ENCODE results near the gene KIRREL3.

KIRREL3 gene

GRCh38 chr11:127042445-127042844 is 41.9 kb upstream of the KIRREL3 start:
- Histone ChIP-seq H3K27me3 (ENCODE audit: insufficient read depth, low read depth) (no peaks in the 10 kb centered on the region), H2AFZ (ENCODE audit: low read depth) (no peak overlapping the region), H3K27ac (no peak overlapping the region), H3K4me1 (ENCODE audit: low read depth, poor library complexity, severe bottlenecking) (no peaks in the 10 kb centered on the region), H3K36me3 (ENCODE audit: insufficient read depth) (no peaks in the 10 kb centered on the region), H3K4me3 (IDR thresholded peaks at IDR 0.05; ENCODE audit: insufficient read depth, low read depth, low read length) (no peak overlapping the region), H3K9ac (no peak overlapping the region), H3K4me2 (no peak overlapping the region), H3K79me2 (ENCODE audit: insufficient read depth, low read depth) (no peaks in the 10 kb centered on the region), H4K20me1 (ENCODE audit: insufficient read depth) (no peaks in the 10 kb centered on the region)
- no peak for TF ChIP-seq CTCF (conservative IDR thresholded peaks at IDR 0.05; ENCODE audit: low read depth, low read length)

- no peak overlapping the region for H3K27ac ChIP-seq
- no peaks in the 10 kb centered on the region for H3K79me2 ChIP-seq (ENCODE audit: insufficient read depth, low read depth)
- no peaks in the 10 kb centered on the region for H3K4me1 ChIP-seq (ENCODE audit: low read depth, poor library complexity, severe bottlenecking)
- no peaks in the 10 kb centered on the region for H3K36me3 ChIP-seq (ENCODE audit: insufficient read depth)
- no peak for TF ChIP-seq CTCF (conservative IDR thresholded peaks at IDR 0.05; ENCODE audit: low read depth, low read length)
- H3K27me3 ChIP-seq (ENCODE audit: insufficient read depth, low read depth): no peaks in the 10 kb centered on the region
- no peak overlapping the region for H3K4me2 ChIP-seq
- no peak overlapping the region for H3K9ac ChIP-seq
- H2AFZ ChIP-seq (ENCODE audit: low read depth): no peak overlapping the region
- H3K4me3 ChIP-seq (IDR thresholded peaks at IDR 0.05; ENCODE audit: insufficient read depth, low read depth, low read length): no peak overlapping the region
- H4K20me1 ChIP-seq (ENCODE audit: insufficient read depth): no peaks in the 10 kb centered on the region
Observed at GRCh38 chr11:127039591-127039990, 39.0 kb upstream of the KIRREL3 start.

DNA sequence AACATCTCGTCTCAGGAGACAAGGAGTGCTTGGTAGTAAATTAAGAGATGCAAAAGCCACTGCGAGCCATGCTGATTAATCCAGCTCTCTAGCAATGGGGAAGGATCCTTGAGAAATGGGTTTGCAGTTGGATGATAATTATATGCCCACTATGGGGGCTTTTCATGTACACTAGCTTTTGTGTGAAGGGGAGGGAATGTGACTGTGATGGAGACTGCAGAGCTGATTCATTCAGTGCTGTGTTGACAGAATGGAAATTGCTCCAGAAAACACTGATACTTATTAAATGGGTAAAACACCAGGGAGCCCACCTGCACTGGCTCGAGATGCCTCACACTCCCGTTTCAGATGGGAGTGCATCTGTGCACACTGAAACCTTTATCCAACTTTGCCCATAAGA is 37.0 kb upstream of the KIRREL3 start:
- no peaks in the 10 kb centered on the region for H4K20me1 ChIP-seq (ENCODE audit: insufficient read depth)
- H3K79me2 ChIP-seq (ENCODE audit: insufficient read depth, low read depth): no peaks in the 10 kb centered on the region
- no peak for TF ChIP-seq CTCF (conservative IDR thresholded peaks at IDR 0.05; ENCODE audit: low read depth, low read length)
- H3K4me1 ChIP-seq (ENCODE audit: low read depth, poor library complexity, severe bottlenecking): no peaks in the 10 kb centered on the region
- no peak overlapping the region for H2AFZ ChIP-seq (ENCODE audit: low read depth)
- no peak overlapping the region for H3K9ac ChIP-seq
- no peaks in the 10 kb centered on the region for H3K36me3 ChIP-seq (ENCODE audit: insufficient read depth)
- no peak overlapping the region for H3K27ac ChIP-seq
- no peak overlapping the region for H3K4me3 ChIP-seq (IDR thresholded peaks at IDR 0.05; ENCODE audit: insufficient read depth, low read depth, low read length)
- no peaks in the 10 kb centered on the region for H3K27me3 ChIP-seq (ENCODE audit: insufficient read depth, low read depth)
- no peak overlapping the region for H3K4me2 ChIP-seq

GRCh38 chr11:127037001-127037400 is 36.4 kb upstream of the KIRREL3 start:
- no peak overlapping the region for H3K9ac ChIP-seq
- TF ChIP-seq CTCF (conservative IDR thresholded peaks at IDR 0.05; ENCODE audit: low read depth, low read length): no peak

More at GRCh38 chr11:127037001-127037400, 36.4 kb upstream of the KIRREL3 start:
- Histone ChIP-seq H4K20me1 (ENCODE audit: insufficient read depth) (no peaks in the 10 kb centered on the region), H2AFZ (ENCODE audit: low read depth) (no peak overlapping the region), H3K4me3 (IDR thresholded peaks at IDR 0.05; ENCODE audit: insufficient read depth, low read depth, low read length) (no peak overlapping the region), H3K36me3 (ENCODE audit: insufficient read depth) (no peaks in the 10 kb centered on the region), H3K4me2 (no peak overlapping the region), H3K79me2 (ENCODE audit: insufficient read depth, low read depth) (no peaks in the 10 kb centered on the region), H3K27me3 (ENCODE audit: insufficient read depth, low read depth) (no peaks in the 10 kb centered on the region), H3K27ac (no peak overlapping the region), H3K4me1 (ENCODE audit: low read depth, poor library complexity, severe bottlenecking) (no peaks in the 10 kb centered on the region)
